Measurements from ENCODE around the gene TRAPPC5. TPM values are rescaled to one million over a fixed set of nuclear protein-coding genes. Genes with fewer than 3 reads are reported as not detected.

The TRAPPC5 gene
- total RNA-seq, 2 experiments from 2014 or later, result 41.3 to 43.4 TPM

DNA sequence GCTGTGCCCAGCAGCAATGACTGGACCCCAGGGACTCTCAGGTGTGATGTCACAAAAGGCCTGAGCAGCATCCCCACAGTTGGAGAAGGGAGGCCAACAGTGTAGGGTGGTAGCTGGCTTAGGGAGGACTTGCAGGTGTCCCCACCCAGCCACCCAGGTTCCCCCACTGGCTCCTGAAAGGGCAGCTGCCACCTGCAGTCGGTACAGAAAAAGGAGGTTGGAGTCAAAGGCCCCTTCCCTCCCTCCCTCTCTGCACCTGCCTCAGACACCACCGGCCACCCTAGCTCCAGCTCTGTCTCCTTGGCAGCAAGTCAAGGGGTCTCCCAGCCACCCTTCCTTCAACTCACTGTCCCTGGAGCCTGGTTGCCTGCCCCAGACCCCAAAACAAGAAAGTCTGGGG, 46.9 kb upstream of the TRAPPC5 start, which contains the start of gene PCP2:
PCP2 (minus strand) TSS at position 22 of the 400 bp plus-strand sequence. CDS start 262 bp downstream, outside the sequence.
- no peaks in the 10 kb centered on the region for H3K27me3 ChIP-seq (ENCODE audit: control insufficient read depth in 1 of 2, insufficient read depth in 2 of 2, low read length in 2 of 2)
- peaks cover 40% of the 10 kb centered on the region for H3K4me1 Mint-ChIP-seq (ENCODE audit: low read depth)
- POLR2A ChIA-PET, result interaction anchor here (1.2 kb wide), 1 partner anchor 24 kb away, joined by 3 read pairs; no protein-coding TSS in a partner anchor
- H3K4me3 ChIP-seq (ENCODE audit: low read length), result no peak within 1 kb of the TSS
- H3K36me3 Mint-ChIP-seq (ENCODE audit: low read depth), result peaks cover 34% of the 10 kb centered on the region
- no peak for DNase-seq
- H3K9me3 ChIP-seq (ENCODE audit: control insufficient read depth in 1 of 2, insufficient read depth in 1 of 2, low read length in 2 of 2), result no peaks in the 10 kb centered on the region
- ATAC-seq (ENCODE audit: poor library complexity), result no peak
- TF ChIP-seq, protein P1, sequence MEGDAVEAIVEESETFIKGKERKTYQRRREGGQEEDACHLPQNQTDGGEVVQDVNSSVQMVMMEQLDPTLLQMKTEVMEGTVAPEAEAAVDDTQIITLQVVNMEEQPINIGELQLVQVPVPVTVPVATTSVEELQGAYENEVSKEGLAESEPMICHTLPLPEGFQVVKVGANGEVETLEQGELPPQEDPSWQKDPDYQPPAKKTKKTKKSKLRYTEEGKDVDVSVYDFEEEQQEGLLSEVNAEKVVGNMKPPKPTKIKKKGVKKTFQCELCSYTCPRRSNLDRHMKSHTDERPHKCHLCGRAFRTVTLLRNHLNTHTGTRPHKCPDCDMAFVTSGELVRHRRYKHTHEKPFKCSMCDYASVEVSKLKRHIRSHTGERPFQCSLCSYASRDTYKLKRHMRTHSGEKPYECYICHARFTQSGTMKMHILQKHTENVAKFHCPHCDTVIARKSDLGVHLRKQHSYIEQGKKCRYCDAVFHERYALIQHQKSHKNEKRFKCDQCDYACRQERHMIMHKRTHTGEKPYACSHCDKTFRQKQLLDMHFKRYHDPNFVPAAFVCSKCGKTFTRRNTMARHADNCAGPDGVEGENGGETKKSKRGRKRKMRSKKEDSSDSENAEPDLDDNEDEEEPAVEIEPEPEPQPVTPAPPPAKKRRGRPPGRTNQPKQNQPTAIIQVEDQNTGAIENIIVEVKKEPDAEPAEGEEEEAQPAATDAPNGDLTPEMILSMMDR (IDR thresholded peaks at IDR 0.05), result no peak
- no peaks in the 10 kb centered on the region for H3K27me3 Mint-ChIP-seq
- intact Hi-C loops (cut with DNase I, micrococcal nuclease), result no loop called here
- H3K9me3 Mint-ChIP-seq, result no peaks in the 10 kb centered on the region
- H3K27ac ChIP-seq (ENCODE audit: low read depth in 1 of 2, low read length in 2 of 2), result no peak within 1 kb of the TSS
- peaks cover 20% of the 10 kb centered on the region for H3K36me3 ChIP-seq (ENCODE audit: insufficient read depth, low read length)
- peaks cover 53% of the 10 kb centered on the region for H3K4me1 ChIP-seq (ENCODE audit: insufficient read depth, low read length)
- H3K4me3 Mint-ChIP-seq, result peak within 1 kb of the TSS; percentile 72
- CTCF ChIA-PET, result no interaction called here
- peak within 1 kb of the TSS; percentile 90 for H3K27ac Mint-ChIP-seq

DNA sequence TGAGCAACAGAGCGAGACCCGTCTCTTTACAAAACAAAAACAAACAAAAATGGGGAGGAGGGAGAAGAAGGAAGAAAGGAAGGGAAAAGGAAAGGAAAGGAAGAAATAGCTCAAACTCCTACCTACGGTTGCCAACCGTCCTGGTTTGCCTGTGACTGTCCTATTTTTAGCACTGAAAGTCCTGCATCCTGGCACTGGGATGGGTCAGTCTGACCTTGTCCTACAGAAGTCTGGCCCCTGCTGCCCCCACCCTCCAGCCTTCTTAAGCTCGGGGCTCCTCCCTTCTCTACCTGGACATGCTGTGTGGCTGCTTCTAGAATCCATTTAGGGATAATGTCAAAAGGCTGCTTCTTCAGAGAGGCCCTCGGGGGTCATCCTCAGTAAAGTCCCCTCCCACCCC, 45.0 kb upstream of the TRAPPC5 start:
- POLR2A ChIA-PET, result no interaction called here
- peak overlapping the region; percentile 90 for H3K4me3 Mint-ChIP-seq
- Histone ChIP-seq H3K27ac (ENCODE audit: low read depth in 1 of 2, low read length in 2 of 2) (no peak overlapping the region), H3K4me3 (ENCODE audit: low read length) (no peak overlapping the region), H3K36me3 (ENCODE audit: insufficient read depth, low read length) (peaks cover 29% of the 10 kb centered on the region), H3K4me1 (ENCODE audit: insufficient read depth, low read length) (peaks cover 53% of the 10 kb centered on the region), H3K9me3 (ENCODE audit: control insufficient read depth in 1 of 2, insufficient read depth in 1 of 2, low read length in 2 of 2) (no peaks in the 10 kb centered on the region), H3K27me3 (ENCODE audit: control insufficient read depth in 1 of 2, insufficient read depth in 2 of 2, low read length in 2 of 2) (no peaks in the 10 kb centered on the region)
- H3K4me1 Mint-ChIP-seq (ENCODE audit: low read depth), result peaks cover 39% of the 10 kb centered on the region
- no peaks in the 10 kb centered on the region for H3K27me3 Mint-ChIP-seq
- DNase-seq, result no peak
- peak overlapping the region; percentile 90 for H3K27ac Mint-ChIP-seq
- peaks cover 32% of the 10 kb centered on the region for H3K36me3 Mint-ChIP-seq (ENCODE audit: low read depth)
- intact Hi-C loops (cut with DNase I, micrococcal nuclease), result loop anchor here in 1 of 2 experiments (5.0 kb wide), 1 partner anchor 292 kb away; the partner anchor contains the start of gene CTXN1
- TF ChIP-seq, protein P1 (IDR thresholded peaks at IDR 0.05), result no peak
- CTCF ChIA-PET, result interaction anchor here (2.1 kb wide), 1 partner anchor 45 kb away, joined by 6 read pairs; the partner anchor contains the start of gene TRAPPC5
- no peaks in the 10 kb centered on the region for H3K9me3 Mint-ChIP-seq
- no peak for ATAC-seq (ENCODE audit: poor library complexity)

DNA sequence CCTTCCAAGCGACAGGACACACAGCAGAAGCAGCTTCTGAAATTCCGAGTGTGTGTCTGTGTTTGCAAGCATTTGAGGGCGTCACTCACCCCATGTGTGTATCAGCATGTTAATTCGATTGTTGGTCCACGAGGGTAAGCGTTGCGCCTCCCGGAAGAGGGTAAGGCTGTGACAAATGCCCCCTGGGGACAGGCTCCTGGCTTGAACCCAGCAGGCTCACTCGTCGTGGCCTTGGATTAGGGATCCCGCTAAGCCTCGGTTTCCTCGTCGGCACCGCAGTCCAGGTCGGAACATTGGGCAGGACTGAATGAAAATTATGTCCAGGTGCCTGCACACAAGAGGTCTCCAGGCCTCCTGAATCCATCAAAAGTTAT, 44.3 kb upstream of the TRAPPC5 start:
- ATAC-seq (ENCODE audit: poor library complexity) (no peak), DNase-seq (no peak)
- Mint-ChIP-seq H3K4me3 (peak overlapping the region; percentile 90), H3K36me3 (ENCODE audit: low read depth) (peaks cover 32% of the 10 kb centered on the region), H3K9me3 (no peaks in the 10 kb centered on the region), H3K4me1 (ENCODE audit: low read depth) (peaks cover 36% of the 10 kb centered on the region), H3K27me3 (no peaks in the 10 kb centered on the region), H3K27ac (peak overlapping the region; percentile 90)
- ChIA-PET CTCF (interaction anchor here (2.1 kb wide), 1 partner anchor 44 kb away, joined by 6 read pairs; the partner anchor contains the start of gene TRAPPC5), POLR2A (no interaction called here)
- Histone ChIP-seq H3K36me3 (ENCODE audit: insufficient read depth, low read length) (peaks cover 31% of the 10 kb centered on the region), H3K27me3 (ENCODE audit: control insufficient read depth in 1 of 2, insufficient read depth in 2 of 2, low read length in 2 of 2) (no peaks in the 10 kb centered on the region), H3K4me3 (ENCODE audit: low read length) (peak overlapping the region; percentile 86), H3K4me1 (ENCODE audit: insufficient read depth, low read length) (peaks cover 48% of the 10 kb centered on the region), H3K27ac (ENCODE audit: low read depth in 1 of 2, low read length in 2 of 2) (peak overlapping the region in 1 of 2 donors; percentile 31), H3K9me3 (ENCODE audit: control insufficient read depth in 1 of 2, insufficient read depth in 1 of 2, low read length in 2 of 2) (no peaks in the 10 kb centered on the region)
- intact Hi-C loops (cut with DNase I, micrococcal nuclease), result loop anchor here in 1 of 2 experiments (5.0 kb wide), 1 partner anchor 291 kb away; the partner anchor contains the start of gene CTXN1
- TF ChIP-seq, protein P1 (IDR thresholded peaks at IDR 0.05), result no peak
